Smooth muscle cell of the brain vasculature (primary cell): Measurements from ENCODE around the gene STARD13.

Experiments used
- DNase-seq: peaks from one replicate; pipeline ENCODE4 v3.0.0-alpha.2; 2012; ENCODE audit warnings: low read depth, low spot score

The STARD13 gene

GRCh38 chr13:33285420-33286124, at the start of gene STARD13:
Gene STARD13 (minus strand): TSS chr13:33285755. CDS start chr13:33285638, 117 bp downstream.
- DNase-seq = peak; percentile 94

GRCh38 chr13:33334831-33335230, 49.3 kb upstream of the STARD13 start:
- DNase-seq = no peak

- DNase-seq = no peak
Observed at GRCh38 chr13:33331962-33332361, 46.4 kb upstream of the STARD13 start.

- DNase-seq = no peak
Observed at GRCh38 chr13:33330483-33330882, 44.9 kb upstream of the STARD13 start.

- DNase-seq = no peak
Observed at GRCh38 chr13:33328701-33329100, 43.1 kb upstream of the STARD13 start.

- DNase-seq = no peak
Observed at GRCh38 chr13:33326723-33327122, 41.2 kb upstream of the STARD13 start.

- DNase-seq = no peak
Observed at GRCh38 chr13:33326246-33326645, 40.7 kb upstream of the STARD13 start.

GRCh38 chr13:33323801-33324510, 38.4 kb upstream of the STARD13 start:
- DNase-seq = no peak

GRCh38 chr13:33322965-33323668, 37.6 kb upstream of the STARD13 start:
- no peak for DNase-seq

GRCh38 chr13:33322543-33322809, 36.9 kb upstream of the STARD13 start:
- DNase-seq = no peak

- DNase-seq = no peak
Observed at GRCh38 chr13:33321686-33322542, 36.4 kb upstream of the STARD13 start.

- DNase-seq = no peak
Observed at GRCh38 chr13:33319859-33320258, 34.3 kb upstream of the STARD13 start.

GRCh38 chr13:33318744-33319143, 33.2 kb upstream of the STARD13 start:
- DNase-seq = no peak

GRCh38 chr13:33318037-33318436, 32.5 kb upstream of the STARD13 start:
- DNase-seq = no peak

- no peak for DNase-seq
Observed at GRCh38 chr13:33316890-33317289, 31.3 kb upstream of the STARD13 start.

- DNase-seq = no peak
Observed at GRCh38 chr13:33313504-33313903, 27.9 kb upstream of the STARD13 start.

GRCh38 chr13:33312861-33313212, 27.3 kb upstream of the STARD13 start:
- DNase-seq = no peak

GRCh38 chr13:33312150-33312860, 26.8 kb upstream of the STARD13 start:
- peak; percentile 24 for DNase-seq

- DNase-seq = no peak
Observed at GRCh38 chr13:33311040-33311439, 25.5 kb upstream of the STARD13 start.

GRCh38 chr13:33310245-33311038, 24.9 kb upstream of the STARD13 start:
- DNase-seq = no peak

- no peak for DNase-seq
Observed at GRCh38 chr13:33308863-33309262, 23.3 kb upstream of the STARD13 start.
